Hematopoietic multipotent progenitor cell (in vitro differentiated cells): ENCODE measurements around the gene EFCAB7. TPM values are rescaled to one million over a fixed set of nuclear protein-coding genes. Genes with fewer than 3 reads are reported as not detected.
A peak's percentile ranks its signal among the peaks of the same experiment; 100 is the strongest.

Experiments
- DNase-seq, 3 donors: peaks; one replicate each; pipeline ENCODE4 v3.0.0-alpha.2; 2011 to 2015; ENCODE audit warnings: low read depth in 2 of 3, low spot score in 2 of 3
- total RNA-seq: library from RNA; depleted of rRNA; stranded (reverse); fragments of >200 nt; gene quantifications from one replicate; pipeline ENCODE4 v1.2.3, GENCODE V29; 2012

Gene EFCAB7, protein sequence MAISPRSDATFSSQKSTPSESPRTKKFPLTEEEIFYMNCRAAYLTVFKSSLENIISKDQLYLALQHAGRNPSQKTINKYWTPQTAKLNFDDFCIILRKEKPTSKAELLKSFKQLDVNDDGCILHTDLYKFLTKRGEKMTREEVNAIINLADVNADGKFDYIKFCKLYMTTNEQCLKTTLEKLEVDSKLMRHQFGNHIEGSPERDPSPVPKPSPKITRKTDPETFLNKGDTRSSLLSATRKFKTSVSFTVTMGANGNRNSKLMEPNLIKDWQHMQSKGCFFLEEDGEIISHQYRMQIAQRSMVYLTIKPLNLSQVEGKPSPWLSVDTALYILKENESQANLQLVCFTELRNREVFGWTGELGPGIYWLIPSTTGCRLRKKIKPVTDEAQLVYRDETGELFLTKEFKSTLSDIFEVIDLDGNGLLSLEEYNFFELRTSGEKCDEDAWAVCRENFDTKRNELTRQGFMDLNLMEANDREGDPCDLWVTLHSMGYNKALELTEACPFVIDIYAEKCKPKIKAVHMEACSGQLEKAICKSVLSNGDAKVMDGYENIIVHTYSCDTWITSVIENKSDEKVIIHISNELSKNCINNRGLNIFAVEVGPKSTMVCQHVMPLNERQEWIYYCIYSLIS
- 3.0 TPM for total RNA-seq

DNA sequence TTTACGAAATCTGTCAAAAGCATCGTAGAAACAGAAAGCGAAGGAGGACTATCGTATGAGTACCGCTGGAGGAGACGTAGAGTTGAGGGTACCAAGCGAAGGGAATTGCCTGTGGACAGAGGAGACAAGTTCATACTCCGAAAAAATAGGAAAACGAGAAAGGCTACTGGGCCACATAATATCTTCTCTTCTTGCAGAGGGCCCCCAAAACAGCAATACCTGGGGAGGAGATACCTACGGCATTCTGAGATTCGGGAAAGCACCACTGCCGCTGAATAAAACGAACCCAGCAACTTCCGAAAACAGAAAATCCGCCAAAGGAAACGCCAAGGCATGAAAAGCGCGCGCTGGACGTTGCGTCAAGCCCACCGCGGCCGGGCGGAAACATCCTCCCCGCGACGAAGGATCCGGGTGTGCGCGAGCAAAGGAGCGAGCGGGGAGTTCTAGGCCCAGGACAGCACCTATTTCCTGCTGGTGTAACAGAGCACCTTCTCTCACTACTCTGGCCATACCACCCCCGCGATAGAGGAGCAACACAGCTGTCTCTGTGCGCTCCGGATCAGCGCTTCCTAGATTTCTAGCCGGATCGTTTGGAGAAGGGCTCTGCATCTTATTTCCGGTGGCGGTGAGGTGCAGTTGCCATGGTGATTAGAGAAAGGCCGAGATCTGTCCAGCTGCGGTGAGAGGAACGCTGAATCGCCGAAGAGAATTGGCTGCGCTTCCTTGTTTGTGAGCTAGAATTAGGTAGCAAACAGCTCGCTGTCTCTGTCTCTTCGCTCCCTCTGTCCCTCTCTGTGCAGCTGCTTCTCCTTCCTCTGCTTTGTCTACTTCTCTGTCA, at the start of gene EFCAB7, which contains the start of gene ITGB3BP:
Gene EFCAB7 (plus strand): TSS at position 635 of the 838 bp plus-strand sequence. CDS start 2,048 bp downstream, outside the sequence.
Gene ITGB3BP (minus strand): TSS at position 335 of the 838 bp plus-strand sequence. CDS start 92 bp downstream, at position 243.
- peak; percentile 75 to 92 (median 86) for DNase-seq

DNA sequence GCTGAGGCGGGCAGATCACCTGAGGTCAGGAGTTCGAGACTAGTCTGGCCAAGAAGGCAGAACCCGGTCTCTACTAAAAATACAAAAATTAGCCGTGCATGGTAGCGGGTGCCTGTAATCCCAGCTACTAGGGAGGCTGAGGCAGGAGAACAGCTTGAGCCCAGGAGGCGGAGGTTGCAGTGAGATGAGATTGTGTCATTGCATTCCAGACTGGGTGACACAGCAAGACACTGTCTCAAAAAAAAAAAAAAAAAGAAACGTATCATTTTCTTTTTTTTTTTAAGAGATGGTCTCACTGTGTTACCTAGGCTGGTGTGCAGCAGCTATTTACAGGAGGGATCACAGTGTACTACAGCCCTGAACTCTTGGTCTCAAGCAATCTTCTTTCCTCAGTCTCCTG, 47.6 kb upstream of the EFCAB7 start:
- no peak for DNase-seq

DNA sequence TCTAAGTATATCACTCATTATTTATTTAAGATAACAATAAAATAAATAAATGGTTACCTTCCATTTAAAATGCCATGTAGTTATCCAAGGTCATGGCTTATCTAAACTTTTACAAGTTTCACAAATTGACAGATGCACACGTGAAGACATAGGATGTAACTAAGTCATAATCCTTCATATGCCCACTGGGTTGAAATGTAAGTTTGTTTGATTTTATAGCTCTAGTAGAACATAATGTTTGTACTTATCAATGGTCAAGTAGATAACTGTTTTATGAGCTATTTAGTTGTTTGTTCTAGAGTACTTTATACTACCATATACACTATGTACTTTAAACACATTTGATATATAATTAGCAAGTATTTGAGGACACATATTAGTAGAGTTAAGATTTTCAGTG, 43.3 kb upstream of the EFCAB7 start:
- DNase-seq, result no peak

DNA sequence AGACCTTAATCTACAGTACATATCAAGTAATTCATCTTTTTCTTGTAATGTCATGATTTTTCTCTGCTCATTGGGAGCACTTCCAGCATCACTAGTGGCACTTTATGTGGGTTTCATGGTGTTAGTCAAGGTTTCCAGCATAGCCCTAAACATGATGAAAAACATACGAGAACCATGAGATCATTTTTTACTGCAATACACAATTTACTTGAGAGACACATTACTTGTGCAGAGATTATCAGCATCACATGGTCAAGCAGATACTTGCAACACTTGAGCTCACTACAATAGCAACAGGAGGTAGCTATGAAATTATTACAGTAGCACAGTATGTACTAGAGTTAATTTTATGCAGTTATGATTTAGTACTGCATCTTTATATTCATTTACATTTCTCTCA, 36.7 kb upstream of the EFCAB7 start:
- DNase-seq, result no peak

DNA sequence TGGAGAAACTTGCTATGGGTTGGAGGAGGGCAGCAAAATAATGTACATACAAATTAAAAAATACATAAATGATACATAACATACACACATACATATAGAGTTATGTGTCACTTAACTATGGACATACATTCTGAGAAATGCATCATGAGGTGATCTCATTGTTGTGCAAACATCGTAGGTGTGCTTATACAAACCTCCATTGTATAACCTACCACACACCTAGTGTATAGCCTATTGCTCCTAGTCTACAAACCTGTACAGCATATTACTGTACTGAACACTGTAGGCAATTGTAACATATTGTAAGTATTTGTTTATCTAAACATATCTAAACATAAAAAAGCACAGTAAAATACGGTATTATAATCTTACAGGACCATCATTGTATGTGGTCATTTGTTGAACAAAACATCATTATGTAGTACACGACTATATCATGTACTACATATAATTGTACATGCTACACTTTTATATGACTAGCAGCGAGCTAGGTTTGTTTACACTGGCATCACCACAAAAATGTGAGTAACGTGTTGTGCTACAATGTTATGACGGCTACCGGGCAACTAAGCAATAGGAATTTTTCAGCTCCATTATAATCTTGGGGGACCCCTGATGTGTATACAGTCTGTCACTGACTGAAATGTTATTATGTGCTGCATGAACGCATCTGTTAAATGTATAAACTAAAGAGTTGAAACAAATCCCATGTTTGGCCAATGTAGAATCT, 35.8 kb upstream of the EFCAB7 start:
- DNase-seq, result no peak

DNA sequence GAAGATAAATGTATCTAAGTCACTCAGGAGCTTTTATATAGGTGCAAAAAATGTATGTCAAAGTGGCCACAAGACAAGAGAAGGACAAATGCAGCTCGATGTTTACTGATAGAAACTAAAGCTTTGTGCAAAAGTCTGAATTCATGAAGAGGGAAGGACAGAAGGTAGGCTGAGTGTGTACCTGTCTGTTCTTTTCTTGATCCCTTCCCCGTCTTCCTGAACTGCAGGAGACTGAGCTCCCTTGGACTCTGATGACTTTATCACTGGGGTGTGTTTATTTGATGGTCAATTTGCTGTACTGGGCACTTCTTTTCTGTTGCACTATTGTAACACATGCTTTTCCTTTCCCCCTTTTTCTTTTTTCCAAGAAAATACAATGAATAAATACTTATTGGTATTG, 25.7 kb upstream of the EFCAB7 start:
- DNase-seq, result no peak

DNA sequence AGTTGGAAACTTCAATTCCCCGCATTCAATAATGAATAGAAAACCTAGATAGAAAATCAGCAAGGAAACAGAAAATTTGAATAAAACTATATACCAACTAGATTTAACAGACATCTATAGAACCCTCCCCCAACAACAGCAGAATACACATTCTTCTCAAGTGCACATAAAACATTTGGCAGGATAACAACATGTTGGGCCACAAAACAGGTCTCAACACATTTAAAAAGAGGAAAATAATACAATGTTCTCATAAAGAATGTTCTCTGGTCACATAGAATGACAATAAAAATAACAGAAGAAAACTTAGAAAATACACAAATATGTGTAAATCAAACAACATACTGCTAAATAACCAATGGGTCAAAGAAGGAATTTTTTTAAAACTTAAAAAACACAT, 25.2 kb upstream of the EFCAB7 start:
- DNase-seq, result no peak

DNA sequence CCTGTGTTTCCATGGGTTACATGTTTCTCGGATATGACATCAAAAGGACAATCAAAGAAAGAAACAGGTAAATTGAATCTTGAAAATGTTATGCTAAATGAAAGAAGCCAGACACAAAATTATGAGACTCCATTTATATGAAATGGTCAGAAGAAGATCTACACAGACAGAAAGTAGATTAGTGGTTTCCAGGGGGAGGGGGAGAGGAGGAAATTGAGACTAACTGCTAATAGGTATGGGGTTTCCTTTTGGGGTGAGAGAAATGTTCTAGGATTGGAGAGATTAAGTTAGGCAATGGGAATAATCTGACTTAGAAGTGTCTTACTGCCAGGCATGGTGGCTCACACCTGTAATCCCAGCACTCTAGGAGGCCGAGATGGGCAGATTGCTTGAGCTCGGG, 22.1 kb upstream of the EFCAB7 start:
- DNase-seq, result no peak

DNA sequence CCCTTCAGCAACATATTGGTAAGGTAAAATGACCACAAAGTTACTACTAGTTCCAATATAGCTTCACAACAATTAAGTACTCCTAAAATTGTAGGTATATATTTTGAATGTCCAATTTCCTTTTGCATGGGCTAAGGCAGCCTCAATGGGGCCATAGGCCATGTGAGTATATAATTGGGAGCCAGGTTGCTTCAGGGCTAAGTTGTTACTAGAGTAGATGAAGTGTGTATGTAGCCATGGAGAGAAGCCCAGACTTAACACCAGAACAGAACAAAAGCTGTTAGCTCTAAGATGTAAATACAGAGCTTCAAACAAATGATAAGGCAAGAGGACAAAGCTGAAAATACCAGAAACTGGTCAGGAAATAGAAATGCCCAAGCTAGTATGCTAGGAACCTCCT, 16.5 kb upstream of the EFCAB7 start:
- no peak for DNase-seq

DNA sequence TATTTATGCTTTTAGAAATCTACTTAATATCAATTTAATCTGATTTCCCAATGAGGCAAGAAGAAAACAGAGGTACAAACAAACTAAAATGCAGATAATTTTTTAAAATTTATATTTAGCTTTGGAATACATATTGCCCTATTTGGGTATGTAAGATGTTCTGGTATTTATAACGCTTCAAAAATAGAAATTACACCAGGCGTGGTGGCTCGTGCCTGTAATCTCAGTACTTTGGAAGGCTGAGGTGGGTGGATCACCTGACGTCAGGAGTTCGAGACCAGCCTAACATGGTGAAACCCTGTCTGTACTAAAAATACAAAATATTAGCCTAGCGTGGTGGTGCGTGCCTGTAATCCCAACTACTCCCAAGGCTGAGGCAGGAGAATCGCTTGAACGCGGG, 13.6 kb upstream of the EFCAB7 start:
- no peak for DNase-seq

DNA sequence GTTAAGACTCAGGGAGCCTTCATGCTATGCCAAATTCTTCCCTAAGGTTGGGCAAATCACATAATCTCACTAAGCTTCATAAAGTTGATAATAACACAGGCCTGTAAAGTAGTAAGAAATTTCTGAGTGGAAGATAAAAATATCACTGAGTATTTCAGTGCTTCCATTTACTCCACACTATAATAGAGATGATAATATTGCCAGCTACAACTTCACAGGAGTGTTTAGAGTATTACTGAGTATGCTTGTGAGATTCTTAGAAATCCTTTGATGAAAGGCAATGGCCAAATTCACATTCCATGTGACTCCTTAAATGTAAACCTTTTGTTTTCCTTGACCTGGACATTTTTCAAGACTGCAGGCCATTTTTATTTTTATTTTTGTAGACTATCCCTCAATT, 10.7 kb upstream of the EFCAB7 start:
- DNase-seq, result no peak

DNA sequence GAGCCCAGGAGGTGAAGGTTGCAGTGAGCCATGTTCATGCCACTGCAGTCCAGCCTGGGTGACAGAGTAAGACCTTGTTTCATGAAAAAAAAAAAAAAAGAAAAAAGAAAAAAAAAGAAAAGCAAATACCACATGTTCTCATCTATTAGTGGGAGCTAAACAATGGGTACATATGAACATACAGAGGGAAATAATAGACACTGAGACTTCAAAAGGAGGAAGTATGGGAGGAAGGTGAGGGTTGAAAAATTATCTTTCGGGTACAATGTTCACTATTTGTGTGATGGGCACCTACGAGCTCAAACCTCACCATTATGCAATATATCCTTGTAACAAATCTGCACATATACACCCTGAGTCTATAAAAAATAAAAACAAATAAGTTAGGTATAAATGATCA, 6.7 kb upstream of the EFCAB7 start:
- DNase-seq, result no peak

DNA sequence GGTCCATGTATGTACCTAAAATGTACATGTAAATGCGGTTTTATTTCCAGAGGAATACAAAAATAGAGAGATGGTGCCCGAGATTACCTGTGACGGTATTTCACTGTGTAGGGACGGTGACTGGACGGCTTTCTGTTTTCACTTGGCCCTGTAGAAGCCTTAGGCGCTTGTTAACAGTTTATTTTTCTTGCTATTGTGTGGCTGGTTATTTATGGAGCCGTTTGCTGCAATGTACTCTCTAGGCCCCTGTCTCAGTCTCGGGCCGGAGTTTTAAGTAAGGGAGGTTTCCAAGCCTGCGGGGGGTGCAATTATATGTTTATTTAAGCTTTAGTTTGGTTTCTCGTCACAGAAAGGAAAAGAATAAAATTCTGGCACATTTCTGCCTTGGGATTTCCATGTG, 413 bp downstream of the EFCAB7 start:
- no peak for DNase-seq

DNA sequence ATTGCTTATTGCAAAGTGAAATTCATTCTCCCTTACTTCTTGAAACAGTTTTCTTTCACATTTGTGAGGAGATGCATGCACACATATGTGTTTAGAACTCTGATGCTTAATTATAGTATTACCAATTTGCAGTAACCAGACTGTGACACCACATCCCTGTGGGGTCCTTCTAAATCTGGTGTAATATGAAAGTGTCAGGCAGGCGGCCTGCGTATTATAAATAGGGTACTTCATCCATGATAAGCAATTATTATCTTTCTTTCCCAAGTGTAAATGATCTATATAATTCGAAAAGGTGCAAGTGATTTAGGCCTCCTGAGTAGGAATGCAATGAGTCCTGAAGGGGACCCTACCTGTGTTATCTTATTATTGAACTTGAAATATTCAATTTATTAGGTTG, 876 bp downstream of the EFCAB7 start:
- peak in 1 of 3 donors; percentile 5 for DNase-seq

DNA sequence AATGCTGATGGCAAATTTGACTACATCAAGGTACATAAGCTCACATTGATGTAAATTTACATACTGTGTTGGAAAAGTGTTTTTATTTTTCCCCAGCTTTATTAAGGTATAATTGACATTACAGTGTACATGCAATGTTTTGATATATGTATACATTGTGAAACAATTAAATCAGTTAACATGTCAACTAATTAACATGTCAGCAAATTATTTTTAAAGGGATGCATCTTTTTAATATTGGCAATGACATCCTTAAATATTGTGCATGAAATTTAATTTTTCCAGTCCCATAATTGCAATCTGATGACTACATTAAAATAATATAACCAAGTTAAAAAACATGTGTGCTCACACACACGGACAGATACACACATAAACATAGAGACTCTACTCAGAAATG, 9.4 kb downstream of the EFCAB7 start:
- no peak for DNase-seq

DNA sequence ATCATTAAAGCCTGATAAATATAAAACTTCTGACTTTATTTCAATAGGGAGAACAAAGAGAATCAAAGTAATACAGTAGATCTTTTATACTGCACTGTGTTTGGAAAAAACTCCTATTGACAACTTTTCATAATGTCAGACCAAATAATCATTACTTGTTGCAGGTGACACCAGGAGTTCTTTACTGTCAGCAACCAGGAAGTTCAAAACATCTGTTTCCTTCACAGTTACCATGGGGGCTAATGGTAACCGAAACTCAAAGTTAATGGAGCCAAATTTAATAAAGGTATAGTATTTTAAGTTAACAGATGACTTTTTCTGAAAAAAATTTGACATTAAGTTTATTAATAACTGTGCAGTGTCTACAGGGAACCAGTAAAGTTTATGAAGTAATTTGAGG, 10.6 kb downstream of the EFCAB7 start:
- DNase-seq, result peak in 1 of 3 donors; percentile 26

DNA sequence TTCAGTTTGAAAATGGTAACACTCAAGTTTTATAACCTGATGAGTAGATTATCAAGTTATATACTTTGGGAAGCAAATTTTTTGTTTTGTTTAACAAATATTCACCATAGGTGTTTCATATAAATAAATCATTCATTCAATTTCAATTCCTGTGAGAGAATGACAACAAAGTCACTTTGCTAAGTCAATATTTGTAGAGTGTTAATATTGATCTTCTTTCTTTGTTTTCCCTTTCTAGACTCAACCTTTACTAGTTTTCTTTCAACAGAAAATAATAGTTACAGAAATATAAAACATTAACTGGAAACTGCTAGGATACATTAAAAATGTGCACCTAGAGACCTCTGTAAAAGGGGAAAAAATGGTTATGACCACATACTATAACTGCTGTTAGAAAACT, 11.1 kb downstream of the EFCAB7 start:
- DNase-seq, result no peak

DNA sequence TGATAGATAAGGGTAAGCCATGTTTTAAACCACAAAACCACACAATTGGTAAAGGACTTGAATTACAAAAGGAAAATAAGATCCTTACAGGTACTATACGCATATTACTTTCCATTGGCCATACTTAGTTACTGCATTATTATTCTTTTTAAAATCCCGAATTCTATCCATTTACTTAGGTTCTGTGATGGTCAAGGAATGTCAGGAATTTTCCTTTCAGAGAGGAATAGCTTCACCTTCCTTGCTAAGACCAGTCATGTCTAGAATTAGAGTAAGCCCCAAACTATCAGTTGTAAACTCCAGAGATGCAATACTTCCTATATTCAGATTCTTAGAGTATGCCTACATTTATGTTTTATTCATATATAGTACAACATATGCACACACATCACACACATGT, 13.7 kb downstream of the EFCAB7 start:
- no peak for DNase-seq

DNA sequence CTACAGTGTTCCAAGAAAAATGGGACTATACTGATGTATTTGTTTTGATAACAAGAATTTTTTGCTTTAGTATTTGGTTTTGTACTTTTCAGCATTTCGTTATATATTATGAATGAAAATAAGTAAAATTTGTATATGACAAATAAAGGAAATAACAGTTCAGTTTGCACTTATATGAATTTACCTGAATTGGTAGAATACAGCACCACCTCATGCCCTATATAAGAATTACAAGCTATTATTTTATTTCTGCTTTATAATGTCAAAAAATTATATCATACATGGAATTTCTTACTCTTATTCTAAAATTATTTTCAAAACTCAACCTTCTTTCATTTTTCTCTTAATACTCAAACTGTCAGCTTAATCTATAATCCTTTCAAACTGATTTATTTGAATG, 14.6 kb downstream of the EFCAB7 start:
- DNase-seq, result peak in 1 of 3 donors; percentile 43

DNA sequence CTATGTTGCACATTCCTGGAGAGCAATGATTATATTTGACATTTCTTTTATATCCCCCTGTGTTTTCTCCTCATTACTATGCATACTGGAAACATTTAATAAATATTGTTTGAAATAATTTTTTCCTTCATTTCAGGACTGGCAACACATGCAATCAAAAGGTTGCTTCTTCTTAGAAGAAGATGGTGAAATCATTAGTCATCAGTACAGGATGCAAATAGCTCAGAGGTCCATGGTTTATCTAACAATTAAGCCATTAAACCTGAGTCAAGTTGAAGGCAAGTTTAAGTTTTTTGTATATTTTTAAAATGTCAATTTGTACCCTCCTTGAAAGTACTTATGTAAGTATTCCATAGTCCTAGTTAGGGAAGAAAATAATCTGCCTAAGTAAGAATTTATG, 22.5 kb downstream of the EFCAB7 start:
- no peak for DNase-seq
